Lower lobe of right lung (tissue), 2 donors: ENCODE measurements around the gene TDP2. TPM values are rescaled to one million over a fixed set of nuclear protein-coding genes. Genes with fewer than 3 reads are reported as not detected.
A peak's percentile ranks its signal among the peaks of the same experiment; 100 is the strongest.

Experiments used
- ATAC-seq, 2 donors: fragments of 200-7000 bp; cut with Tn5 transposase; one replicate each; pipeline ENCODE4 v1.9.1; 2020 to 2022; ENCODE audit warnings: mild to moderate bottlenecking in 2 of 2, moderate library complexity in 2 of 2
- DNase-seq: peaks from one replicate; pipeline ENCODE4 v3.0.0-alpha.2; 2020
- H3K27ac ChIP-seq: fragments of 200-600 bp; one replicate; pipeline ENCODE4 v1.8.0; 2022
- H3K27me3 ChIP-seq: fragments of 200-600 bp; one replicate; pipeline ENCODE4 v1.8.0; 2022; ENCODE audit warnings: low read depth
- H3K36me3 ChIP-seq: fragments of 200-600 bp; one replicate; pipeline ENCODE4 v1.8.0; 2022; ENCODE audit warnings: mild to moderate bottlenecking
- H3K4me1 ChIP-seq: fragments of 200-600 bp; one replicate; pipeline ENCODE4 v1.8.0; 2022
- H3K4me3 ChIP-seq: fragments of 200-600 bp; one replicate; pipeline ENCODE4 v1.8.0; 2022; ENCODE audit warnings: mild to moderate bottlenecking
- H3K9me3 ChIP-seq: fragments of 200-600 bp; one replicate; pipeline ENCODE4 v1.8.0; 2022
- CTCF ChIP-seq: fragments of 200-600 bp; IDR thresholded peaks from one replicate; pipeline ENCODE4 v1.8.0; 2022; ENCODE audit warnings: antibody characterized with exemption, mild to moderate bottlenecking
- intact Hi-C: fragments of 100-400 bp; cut with DNase I; formaldehyde crosslinking; loops from one replicate; pipeline ENCODE4 v1.11.0; 2022
- total RNA-seq: library from RNA; stranded (reverse); fragmentation: NEBNext Ultra II Directional; extraction: Animal tissue kit (Norgen Biotek cat#: 25700); gene quantifications from one replicate; pipeline ENCODE4 v1.2.1, GENCODE V29; 2021
- donor health status: DM: no; HTN: yes; CAD: no; lungs with severe emphysema.

The TDP2 gene
- total RNA-seq, 1 donor from 2014 or later, result 43.6 TPM

- ATAC-seq (no peak), DNase-seq (no peak)
- Histone ChIP-seq H3K36me3 (peaks cover 56% of the 10 kb centered on the region), H3K9me3 (no peaks in the 10 kb centered on the region), H3K4me1 (peaks cover 25% of the 10 kb centered on the region), H3K4me3 (no peak overlapping the region), H3K27ac (no peak overlapping the region), H3K27me3 (no peaks in the 10 kb centered on the region)
- TF ChIP-seq CTCF, result no peak
- intact Hi-C loops, result no loop called here
Measured at GRCh38 chr6:24660105-24660504, 6.6 kb downstream of the TDP2 start.

GRCh38 chr6:24659561-24659960, 7.1 kb downstream of the TDP2 start:
- peak in 1 of 2 donors; percentile 21 for ATAC-seq
- Histone ChIP-seq H3K4me1 (peaks cover 20% of the 10 kb centered on the region), H3K27ac (peak overlapping the region; percentile 32), H3K9me3 (no peaks in the 10 kb centered on the region), H3K36me3 (peaks cover 58% of the 10 kb centered on the region), H3K4me3 (no peak overlapping the region), H3K27me3 (no peaks in the 10 kb centered on the region)
- DNase-seq, result no peak
- intact Hi-C loops, result no loop called here
- TF ChIP-seq CTCF, result no peak

GRCh38 chr6:24658573-24659560, 7.8 kb downstream of the TDP2 start:
- no peaks in the 10 kb centered on the region for H3K27me3 ChIP-seq
- peak overlapping the region; percentile 32 for H3K27ac ChIP-seq
- peaks cover 58% of the 10 kb centered on the region for H3K36me3 ChIP-seq
- H3K9me3 ChIP-seq, result no peaks in the 10 kb centered on the region
- intact Hi-C loops, result no loop called here
- no peak for DNase-seq
- peak; percentile 85 to 86 for ATAC-seq
- peaks cover 14% of the 10 kb centered on the region for H3K4me1 ChIP-seq
- no peak overlapping the region for H3K4me3 ChIP-seq
- no peak for TF ChIP-seq CTCF

GRCh38 chr6:24655215-24655614, 11.5 kb downstream of the TDP2 start:
- ATAC-seq (no peak), DNase-seq (no peak)
- Histone ChIP-seq H3K4me1 (peaks cover 12% of the 10 kb centered on the region), H3K4me3 (no peak overlapping the region), H3K27ac (no peak overlapping the region), H3K9me3 (no peaks in the 10 kb centered on the region), H3K36me3 (peaks cover 75% of the 10 kb centered on the region), H3K27me3 (no peaks in the 10 kb centered on the region)
- no peak for TF ChIP-seq CTCF
- intact Hi-C loops, result no loop called here

GRCh38 chr6:24650365-24650764, 16.3 kb downstream of the TDP2 start:
- Histone ChIP-seq H3K36me3 (peaks cover 56% of the 10 kb centered on the region), H3K27ac (no peak overlapping the region), H3K27me3 (no peaks in the 10 kb centered on the region), H3K4me1 (no peaks in the 10 kb centered on the region), H3K9me3 (no peaks in the 10 kb centered on the region), H3K4me3 (no peak overlapping the region)
- no peak for ATAC-seq
- no peak for DNase-seq
- intact Hi-C loops, result no loop called here
- no peak for TF ChIP-seq CTCF
